Activated CD8-positive, alpha-beta memory T cell treated with anti-CD3 and anti-CD28 coated beads, Interleukin-2, amount 50 U/mL, for 24 hours (primary cell): ENCODE results near the gene USP15.

Experiments
- DNase-seq: peaks from one replicate; pipeline ENCODE4 v3.0.0-alpha.2; 2020; ENCODE audit errors: extremely low read depth

Gene USP15

GRCh38 chr12:62258231-62258630 is 2.0 kb upstream of the USP15 start:
- no peak for DNase-seq

- DNase-seq, result no peak
Observed at GRCh38 chr12:62258941-62259630, 1.1 kb upstream of the USP15 start.

- DNase-seq, result no peak
Observed at GRCh38 chr12:62259631-62259992, 592 bp upstream of the USP15 start.

- peak; percentile 35 for DNase-seq
Observed at GRCh38 chr12:62260733-62261683, 804 bp downstream of the USP15 start.

GRCh38 chr12:62261876-62262517 is 1.8 kb downstream of the USP15 start:
- no peak for DNase-seq

- DNase-seq, result no peak
Observed at GRCh38 chr12:62263232-62263631, 3.0 kb downstream of the USP15 start.

GRCh38 chr12:62263966-62264365 is 3.8 kb downstream of the USP15 start:
- no peak for DNase-seq

- DNase-seq, result no peak
Observed at GRCh38 chr12:62264706-62265105, 4.5 kb downstream of the USP15 start.

- no peak for DNase-seq
Observed at GRCh38 chr12:62265511-62265910, 5.3 kb downstream of the USP15 start.

GRCh38 chr12:62267026-62267425 is 6.8 kb downstream of the USP15 start:
- no peak for DNase-seq

- DNase-seq, result no peak
Observed at GRCh38 chr12:62267480-62267879, 7.3 kb downstream of the USP15 start.

GRCh38 chr12:62268956-62269355 is 8.8 kb downstream of the USP15 start:
- no peak for DNase-seq

- no peak for DNase-seq
Observed at GRCh38 chr12:62269464-62270228, 9.4 kb downstream of the USP15 start.

- DNase-seq, result no peak
Observed at GRCh38 chr12:62270384-62270783, 10.2 kb downstream of the USP15 start.

- DNase-seq, result no peak
Observed at GRCh38 chr12:62270872-62271271, 10.7 kb downstream of the USP15 start.

GRCh38 chr12:62272936-62273552 is 12.8 kb downstream of the USP15 start:
- no peak for DNase-seq

GRCh38 chr12:62273724-62274380 is 13.6 kb downstream of the USP15 start:
- no peak for DNase-seq

GRCh38 chr12:62278022-62278421 is 17.8 kb downstream of the USP15 start:
- DNase-seq, result no peak

GRCh38 chr12:62279058-62279457 is 18.9 kb downstream of the USP15 start:
- DNase-seq, result no peak

- no peak for DNase-seq
Observed at GRCh38 chr12:62279961-62280360, 19.8 kb downstream of the USP15 start.
